NCI-H146 (cell line): ENCODE data around the gene SGSH.
A peak's percentile ranks its signal among the peaks of the same experiment; 100 is the strongest.

ENCODE experiments used
- DNase-seq: peaks from one replicate; lab custom pipeline; 2025; lab: John Stamatoyannopoulos, UW

SGSH gene

GRCh38 chr17:80227156-80227555 lies 7.0 kb upstream of the SGSH start:
- DNase-seq, result no peak

DNA sequence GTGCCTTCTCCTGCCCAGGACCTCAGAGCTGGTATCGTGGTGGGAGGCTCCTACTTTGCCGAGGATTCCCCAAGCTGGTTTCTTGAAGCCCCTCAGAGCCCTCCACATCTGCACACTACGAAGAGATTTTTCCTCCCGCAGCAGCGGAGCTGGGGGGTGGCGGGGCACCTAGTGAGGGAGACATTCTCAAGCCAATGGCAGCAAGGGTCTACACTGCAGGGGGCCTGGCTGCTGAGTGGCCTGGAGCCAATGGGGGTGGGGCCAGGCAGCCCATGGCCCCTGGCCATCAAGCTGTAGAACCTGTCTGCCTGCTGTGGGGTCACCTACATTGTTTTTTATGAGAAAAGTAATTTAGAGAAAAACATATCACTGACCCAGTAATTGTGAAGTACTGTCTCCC lies 5.1 kb upstream of the SGSH start:
- no peak for DNase-seq

GRCh38 chr17:80224683-80225082 lies 4.5 kb upstream of the SGSH start:
- no peak for DNase-seq

DNA sequence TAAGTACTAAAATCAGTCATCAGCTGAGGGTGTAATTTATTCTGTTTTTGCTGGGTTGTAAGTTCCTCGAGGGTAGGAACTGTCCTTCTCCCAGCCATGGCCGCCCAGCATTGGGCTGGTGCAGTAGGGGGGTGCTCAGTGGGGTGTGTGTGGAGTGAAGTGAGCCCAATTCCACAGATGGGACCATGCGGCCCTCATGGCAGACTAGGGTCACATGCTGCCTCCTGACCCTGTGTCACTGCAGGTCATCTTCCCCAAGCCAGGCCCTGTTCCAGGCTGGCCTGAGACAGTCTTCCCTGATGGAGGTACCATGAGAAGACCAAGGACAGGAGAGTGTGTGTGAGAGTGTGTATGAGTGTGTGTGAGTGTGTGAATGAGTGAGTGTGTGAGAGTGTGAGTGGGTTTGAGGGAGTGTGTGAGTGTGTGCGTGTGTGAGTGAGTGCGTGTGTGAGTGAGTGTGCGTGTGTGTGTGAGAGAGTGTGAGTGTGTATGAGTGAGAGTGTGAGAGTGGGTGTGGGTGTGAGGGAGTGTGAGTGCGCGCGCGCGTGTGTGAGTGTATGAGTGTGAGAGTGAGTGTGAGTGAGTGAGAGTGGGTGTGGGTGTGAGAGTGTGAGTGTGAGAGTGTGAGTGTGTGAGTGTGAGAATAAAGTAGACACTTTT lies 3.8 kb upstream of the SGSH start:
- DNase-seq, result no peak

GRCh38 chr17:80223142-80223815 lies 3.1 kb upstream of the SGSH start:
- DNase-seq, result no peak

DNA sequence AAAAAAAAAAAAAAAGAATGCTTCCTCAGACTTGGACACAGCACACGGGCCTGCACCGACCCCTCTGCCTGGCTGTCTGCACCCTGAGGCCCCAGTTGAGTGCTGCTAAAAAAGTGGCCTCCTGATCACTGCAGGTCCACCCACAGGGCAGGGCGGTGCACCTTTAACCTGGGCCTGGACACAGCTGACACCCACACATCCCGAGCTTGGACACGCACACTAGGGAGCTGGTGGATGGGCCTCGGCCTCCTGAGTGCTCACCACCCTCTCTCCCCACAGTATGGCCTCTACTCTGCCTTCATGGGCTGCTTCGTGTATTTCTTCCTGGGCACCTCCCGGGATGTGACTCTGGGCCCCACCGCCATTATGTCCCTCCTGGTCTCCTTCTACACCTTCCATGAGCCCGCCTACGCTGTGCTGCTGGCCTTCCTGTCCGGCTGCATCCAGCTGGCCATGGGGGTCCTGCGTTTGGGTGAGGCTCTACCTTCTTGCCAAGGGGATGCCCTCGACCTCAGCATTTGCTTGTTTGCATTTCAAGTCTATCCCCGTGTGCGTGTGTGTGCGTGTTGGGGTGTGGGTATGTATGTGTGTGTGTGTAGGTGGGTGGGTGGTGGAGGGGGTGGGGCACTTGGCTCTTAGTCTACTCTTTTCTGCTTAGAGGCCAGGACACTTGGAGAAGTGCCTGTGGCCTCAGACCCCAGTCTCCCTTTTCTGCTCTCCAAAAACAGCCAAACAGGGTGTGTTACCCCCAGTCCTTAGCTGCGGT lies 2.4 kb upstream of the SGSH start:
- no peak for DNase-seq

DNA sequence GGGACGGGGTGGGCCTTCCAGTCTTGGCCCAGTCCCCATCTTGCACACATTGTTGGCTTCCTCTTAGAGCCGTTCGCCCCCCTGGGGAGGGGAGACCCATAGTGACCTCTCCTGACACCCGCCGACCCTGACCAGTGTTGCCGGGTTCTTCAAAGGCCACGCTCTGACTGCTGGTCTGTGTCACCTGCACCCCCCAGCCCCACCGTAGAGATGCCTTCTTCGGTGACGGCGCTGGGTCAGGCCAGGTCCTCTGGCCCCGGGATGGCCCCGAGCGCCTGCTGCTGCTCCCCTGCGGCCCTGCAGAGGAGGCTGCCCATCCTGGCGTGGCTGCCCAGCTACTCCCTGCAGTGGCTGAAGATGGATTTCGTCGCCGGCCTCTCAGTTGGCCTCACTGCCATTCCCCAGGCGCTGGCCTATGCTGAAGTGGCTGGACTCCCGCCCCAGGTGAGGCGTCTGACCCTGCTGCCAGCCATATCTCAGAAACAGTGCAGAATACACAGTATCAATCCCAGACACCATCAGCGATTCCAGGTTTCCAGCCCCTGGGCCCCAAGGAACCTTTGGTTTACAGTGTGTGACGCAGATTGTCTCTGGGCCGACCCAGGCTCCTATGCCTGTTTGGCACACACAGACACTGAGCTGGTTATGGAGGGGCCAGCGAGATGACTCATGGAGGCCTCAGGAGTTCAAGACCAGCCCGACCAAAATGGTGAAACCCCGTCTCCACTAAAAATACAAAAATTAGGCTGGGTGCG lies 1.4 kb upstream of the SGSH start:
- DNase-seq, result no peak

DNA sequence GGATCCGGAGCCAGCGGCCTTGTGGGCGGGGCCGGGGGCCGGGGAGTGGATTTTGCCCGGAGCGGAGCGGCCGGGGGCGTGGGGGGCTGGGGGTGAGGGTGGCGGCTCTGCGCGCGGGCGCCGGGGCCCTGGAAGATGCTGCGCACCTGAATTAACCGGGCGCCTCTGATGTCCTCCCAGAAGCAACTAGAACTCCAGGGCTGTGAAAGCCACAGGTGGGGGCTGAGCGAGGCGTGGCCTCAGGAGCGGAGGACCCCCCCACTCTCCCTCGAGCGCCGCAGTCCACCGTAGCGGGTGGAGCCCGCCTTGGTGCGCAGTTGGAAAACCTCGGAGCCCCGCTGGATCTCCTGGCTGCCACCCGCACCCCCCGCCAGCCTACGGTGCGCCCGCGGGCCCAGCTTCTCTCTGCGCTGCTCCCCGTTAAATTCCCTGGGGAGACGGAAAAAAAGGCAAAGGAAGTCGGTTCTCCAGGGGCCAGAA lies 643 bp upstream of the SGSH start:
- DNase-seq, result peak; percentile 56

DNA sequence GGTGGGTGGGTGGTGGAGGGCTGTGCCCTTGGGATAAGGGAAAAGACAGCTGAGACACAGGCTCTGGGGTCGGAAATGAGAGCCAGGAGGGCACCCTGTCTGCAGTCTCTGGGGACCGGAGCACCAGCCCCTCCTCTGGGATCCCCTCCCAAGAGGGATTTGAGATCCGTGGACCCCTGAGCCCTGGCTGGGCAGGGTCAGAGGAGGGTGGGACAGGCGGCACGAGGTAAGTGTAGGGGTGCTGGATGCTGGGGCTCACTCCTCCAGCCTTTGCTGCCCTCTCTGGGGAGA lies 425 bp downstream of the SGSH start:
- DNase-seq, result no peak

DNA sequence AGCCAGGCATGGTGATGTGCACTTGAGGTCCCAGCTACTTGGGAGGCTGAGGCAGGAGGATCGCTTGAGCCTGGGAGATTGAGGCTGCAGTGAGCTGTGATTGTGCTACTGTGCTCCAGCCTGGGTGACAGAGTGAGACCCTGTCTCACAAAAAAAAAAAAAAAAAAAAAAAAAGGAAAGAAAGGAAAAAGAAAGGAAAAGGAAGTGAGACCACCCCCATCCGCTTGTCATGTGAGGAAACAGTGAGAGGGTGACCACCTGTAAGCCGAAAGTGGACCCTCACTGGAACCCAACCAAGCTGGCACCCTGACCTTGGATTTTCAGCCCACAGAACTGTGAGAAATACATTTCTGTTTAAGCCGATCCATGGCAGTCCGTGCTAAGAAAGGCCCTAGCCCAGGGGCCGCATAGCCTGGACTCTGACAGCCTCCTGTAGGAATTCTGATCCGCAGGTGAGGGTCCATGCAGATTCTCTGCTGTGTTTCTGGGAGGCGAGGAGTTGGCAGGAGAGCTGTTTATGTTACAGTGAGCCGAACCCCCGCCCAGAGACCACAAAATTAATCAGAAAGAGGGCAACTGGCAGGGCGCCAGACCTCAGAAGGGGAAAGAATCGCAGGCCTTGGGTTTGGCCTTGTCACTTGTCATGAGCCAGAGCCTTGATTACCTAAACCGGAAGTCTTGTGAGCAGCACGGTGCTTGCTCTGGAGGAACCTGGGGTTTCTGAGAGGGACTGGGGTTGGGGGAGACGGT lies 945 bp downstream of the SGSH start:
- DNase-seq, result peak; percentile 45

- no peak for DNase-seq
Measured at GRCh38 chr17:80218391-80218790, 1.7 kb downstream of the SGSH start.

- DNase-seq, result no peak
Measured at GRCh38 chr17:80217703-80218362, 2.3 kb downstream of the SGSH start.

DNA sequence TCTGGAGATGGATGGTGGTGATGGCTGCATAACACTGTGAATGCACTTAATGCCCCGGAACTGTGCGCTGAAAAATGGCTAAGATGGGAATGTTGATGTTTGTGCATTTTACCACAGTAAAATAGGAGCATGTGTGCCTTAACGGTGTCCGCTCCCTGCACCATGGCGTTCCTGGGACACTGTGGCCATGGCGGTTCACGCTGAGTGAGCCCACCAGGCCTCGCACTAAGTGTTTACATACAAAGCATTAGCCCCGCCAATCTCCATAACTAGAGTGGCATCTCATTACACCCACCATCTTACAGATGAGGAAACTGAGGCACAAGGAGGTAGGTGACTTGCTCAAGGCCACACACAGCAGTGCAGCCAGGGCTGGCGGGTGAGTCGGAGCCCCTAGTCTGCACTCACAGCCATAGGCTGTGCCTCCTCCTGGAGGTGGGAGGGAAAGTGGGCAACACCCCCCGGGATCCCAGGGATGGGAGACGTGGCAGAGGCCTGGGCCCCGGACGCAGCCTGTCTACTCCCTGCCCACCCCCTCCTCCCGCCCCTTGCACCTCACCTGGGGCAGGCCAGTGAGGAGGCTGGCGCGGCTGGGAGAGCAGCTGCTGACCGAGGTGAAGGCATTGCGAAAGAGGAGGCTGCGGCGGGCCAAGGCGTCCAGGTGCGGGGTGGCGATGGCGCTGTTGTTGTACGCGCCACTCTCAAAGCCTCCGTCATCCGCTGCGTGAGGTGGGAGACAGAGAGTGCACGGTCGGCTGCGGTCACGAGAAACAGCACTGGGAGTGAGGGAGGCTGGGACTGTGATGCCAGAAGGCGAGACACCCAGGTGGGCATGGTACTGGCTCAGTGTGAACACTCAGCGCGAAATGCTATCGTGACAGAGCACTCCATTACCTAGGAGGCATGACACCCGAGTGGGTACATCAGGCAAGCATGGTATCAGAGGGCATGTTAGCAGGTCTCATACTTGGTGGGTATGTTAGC lies 3.4 kb downstream of the SGSH start:
- no peak for DNase-seq

GRCh38 chr17:80214878-80215210 lies 5.3 kb downstream of the SGSH start:
- DNase-seq, result no peak

GRCh38 chr17:80214012-80214877 lies 5.9 kb downstream of the SGSH start:
- DNase-seq, result no peak

DNA sequence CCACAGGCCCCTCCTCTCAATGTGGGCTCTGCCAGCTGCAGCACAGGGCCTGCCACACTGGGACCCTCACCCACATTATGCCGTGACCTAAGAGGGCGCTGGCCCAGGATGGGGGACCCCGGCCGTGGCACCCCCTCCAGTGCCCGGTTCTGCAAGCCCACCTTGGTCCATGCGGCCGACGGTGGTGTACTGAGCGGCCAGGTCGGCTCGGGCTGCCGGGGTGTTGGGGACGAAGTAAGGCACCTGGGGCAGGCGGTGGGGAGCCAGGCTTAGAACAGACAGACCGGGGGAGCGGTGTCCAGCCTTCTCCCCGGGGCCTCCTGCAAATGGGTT lies 6.5 kb downstream of the SGSH start:
- no peak for DNase-seq

DNA sequence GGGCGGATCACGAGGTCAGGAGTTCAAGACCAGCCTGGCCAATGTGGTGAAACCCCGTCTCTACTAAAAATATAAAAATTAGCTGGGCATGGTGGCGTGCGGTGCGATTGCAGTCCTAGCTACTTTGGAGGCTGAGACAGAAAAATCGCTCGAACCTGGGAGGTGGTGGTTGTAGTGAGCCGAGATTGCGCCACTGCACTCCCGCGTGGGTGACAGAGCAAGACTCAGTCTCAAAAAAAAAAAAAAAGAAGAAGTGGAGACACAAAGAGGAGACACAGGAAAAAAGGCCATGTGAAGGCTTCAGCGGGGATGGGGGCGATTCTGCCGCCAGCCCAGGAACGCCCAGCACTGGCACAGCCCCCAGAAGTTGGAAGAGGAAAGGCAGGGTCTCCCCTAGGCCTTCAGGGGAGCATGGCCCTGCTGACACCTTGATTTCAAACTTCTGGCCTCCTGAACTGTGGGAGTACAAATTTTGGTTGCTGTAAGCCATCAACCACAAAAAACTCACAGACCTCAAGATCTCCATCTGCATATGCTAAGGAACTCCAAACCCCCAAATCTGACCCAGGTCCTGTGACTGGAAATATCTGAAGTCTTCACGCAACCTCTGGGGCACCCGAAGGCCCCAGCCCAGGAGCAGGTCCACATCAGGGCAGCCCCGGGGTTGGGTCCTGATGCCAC lies 7.0 kb downstream of the SGSH start:
- DNase-seq, result no peak

DNA sequence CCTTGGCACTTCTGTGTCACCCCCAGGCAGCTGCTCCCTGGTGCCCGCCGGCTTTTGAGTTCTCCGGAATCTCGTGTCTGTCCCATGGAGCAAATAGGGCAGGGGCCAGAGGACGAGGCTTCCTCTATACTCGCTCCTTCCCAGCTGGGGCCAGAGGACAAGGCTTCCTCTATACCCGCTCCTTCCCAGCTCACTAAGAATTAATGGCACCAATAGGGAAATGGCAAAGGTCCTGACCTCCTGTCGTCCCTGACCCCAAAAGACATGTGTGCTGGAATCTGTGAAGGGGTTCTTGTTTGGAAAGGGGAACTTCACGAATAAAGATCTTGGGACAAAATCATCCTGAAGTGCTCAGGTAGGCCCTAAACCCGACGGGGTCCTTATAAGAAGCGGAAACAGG lies 7.6 kb downstream of the SGSH start:
- no peak for DNase-seq

DNA sequence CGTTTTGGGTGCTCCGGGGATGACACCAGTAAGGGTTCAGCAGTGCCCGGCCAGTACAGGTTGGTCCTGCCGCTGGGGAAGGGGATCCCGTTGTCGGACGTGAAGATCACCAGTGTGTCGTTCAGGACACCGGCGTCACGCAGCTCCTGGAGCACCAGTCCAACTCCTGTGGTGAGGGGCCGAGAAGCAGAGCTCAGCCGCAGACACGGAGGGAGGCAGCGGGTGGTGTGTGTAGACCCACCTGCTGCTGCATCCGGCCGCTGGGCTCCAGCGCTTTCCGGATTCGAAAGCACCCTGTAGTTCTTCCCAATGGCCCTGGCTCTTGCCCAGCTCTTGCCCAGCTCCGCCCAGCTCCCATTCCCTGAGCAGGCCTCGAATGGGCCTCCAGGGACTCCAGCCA lies 8.0 kb downstream of the SGSH start:
- no peak for DNase-seq
